Esophagus squamous epithelium (tissue), 4 donors: ENCODE measurements around the gene TNFRSF6B.

ENCODE experiments used
- CTCF ChIP-seq, 6 experiments: fragments of 450-650 bp in 4 of 6; fragments of 200-600 bp in 2 of 6; sonication (generic) in 2 of 6; IDR thresholded peaks; one replicate each; pipeline ENCODE4 v1.5.1; 2016 to 2019; ENCODE audit warnings: antibody characterized with exemption in 6 of 6, mild to moderate bottlenecking in 4 of 6, moderate library complexity in 4 of 6
- POLR2A ChIP-seq, 4 donors: fragments of 450-650 bp; IDR thresholded peaks; one replicate each; pipeline ENCODE4 v1.6.1; 2017; ENCODE audit warnings: antibody characterized with exemption in 4 of 4, mild to moderate bottlenecking in 4 of 4, moderate library complexity in 3 of 4

GRCh38 chr20:63681609-63682142 lies 14.8 kb upstream of the TNFRSF6B start:
- TF ChIP-seq POLR2A (IDR thresholded peaks at IDR 0.05) (no peak), CTCF (IDR thresholded peaks at IDR 0.05) (no peak)
